Measurements from ENCODE around the gene PPFIA2.

Gene PPFIA2

DNA sequence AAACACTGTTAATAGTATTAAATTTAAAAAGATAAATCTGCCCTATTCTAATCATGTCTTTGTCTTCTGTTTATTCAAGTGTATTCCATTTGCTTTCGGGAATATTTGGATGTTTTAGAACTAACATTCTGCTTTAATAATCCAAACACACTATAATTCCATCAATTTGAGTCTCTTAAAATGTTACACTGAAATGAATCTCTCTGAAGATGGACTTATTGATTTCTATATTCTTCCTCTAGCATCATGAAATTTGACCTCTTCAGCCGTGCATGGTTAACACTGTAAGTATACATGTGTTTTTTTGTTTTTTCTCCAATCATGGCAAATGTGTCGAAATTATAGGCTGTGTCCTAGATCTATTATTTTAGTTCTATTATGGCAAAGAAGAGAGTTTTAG lies 342.1 kb downstream of the PPFIA2 start:
- DNase-seq = peak; percentile 92

DNA sequence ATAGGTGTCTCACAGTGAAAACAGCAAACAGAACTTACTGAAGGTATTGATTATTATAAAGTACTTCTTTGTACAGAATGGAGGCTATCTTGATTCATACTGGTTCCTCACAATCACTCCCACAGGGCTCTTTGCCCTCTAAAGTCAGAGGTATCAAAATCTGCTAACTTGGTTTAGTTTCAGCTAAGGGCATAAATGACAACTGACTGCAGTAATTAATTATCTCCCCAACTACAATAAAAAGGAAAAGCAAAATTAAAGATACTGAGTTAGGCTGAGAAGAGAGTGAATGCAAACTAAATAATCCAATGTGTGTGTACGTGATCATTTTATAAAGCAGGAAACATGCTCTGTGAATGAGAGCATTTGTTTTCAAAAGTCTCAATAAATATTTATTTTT lies 342.6 kb downstream of the PPFIA2 start:
- peak; percentile 74 for DNase-seq

DNA sequence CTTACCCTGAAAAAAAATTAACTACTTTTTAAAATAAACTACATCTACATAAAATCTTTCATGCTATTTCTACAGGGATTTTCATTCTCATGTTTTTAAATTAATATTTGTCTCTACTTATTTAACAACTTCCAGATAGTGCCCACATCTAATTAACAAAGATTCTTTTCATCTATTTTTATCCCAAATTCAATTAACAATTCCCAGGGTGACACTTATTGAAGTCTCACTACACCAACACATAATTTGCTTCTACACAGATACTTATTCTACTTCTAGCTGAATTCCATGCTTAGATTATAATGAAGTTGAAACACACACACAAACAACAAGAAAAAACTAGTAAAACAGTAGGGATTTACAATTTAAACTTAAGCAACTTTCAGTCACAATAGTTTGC lies 344.7 kb downstream of the PPFIA2 start:
- DNase-seq = no peak

DNA sequence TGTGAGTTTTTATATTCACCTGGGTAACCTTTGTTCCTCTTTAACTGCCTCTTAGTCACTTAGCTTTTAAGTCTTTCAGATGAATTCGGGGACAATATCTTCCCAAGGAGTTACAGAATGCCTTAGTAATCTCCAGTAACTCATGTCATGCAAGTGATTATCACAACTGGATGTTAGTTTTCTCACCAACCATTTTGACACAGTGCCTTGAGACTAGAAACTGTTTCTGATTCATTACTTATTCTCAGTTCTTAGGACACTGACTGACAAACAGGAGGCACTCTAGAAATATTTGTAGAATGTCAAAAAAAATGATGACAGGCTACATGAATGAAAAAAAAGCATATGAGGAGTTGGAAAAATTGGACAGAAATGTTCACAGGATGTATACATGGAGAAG lies 346.2 kb downstream of the PPFIA2 start:
- no peak for DNase-seq

DNA sequence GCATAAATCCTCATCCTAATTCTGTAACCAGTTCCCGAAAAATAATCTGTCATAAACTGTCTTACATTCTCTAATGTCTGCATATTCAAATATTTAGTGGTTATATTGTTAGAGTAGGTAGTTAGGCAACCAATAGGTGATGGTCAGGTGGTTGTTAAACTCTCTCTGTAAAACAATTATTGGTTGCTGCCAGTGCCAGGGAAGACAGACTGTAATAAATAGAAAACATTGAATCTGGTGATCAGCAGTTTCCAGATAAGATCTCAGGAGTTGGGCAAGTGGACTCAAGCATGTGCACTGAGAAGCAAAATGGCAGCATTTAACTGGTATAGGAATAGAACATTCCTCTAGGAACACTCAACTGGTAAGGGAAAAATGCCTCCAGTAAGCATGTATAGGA lies 355.8 kb downstream of the PPFIA2 start:
- no peak for DNase-seq

DNA sequence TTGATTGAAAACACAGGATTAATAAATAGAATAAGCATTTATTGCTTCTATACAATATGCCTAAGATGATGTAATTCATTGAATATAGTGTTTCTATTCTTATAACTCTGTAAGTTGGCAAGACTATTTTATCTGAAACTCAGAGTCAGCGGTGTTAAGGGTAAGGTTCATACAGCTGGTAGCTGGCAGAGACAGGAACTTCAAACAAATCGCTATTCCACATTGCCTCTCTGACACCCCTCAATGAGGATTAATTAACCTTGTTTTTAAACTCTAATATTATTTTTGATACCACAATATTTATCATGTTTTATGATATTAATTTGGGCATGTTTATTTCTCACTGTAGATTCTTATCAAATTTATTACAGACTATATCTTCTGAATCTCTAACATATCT lies 357.9 kb downstream of the PPFIA2 start:
- no peak for DNase-seq

DNA sequence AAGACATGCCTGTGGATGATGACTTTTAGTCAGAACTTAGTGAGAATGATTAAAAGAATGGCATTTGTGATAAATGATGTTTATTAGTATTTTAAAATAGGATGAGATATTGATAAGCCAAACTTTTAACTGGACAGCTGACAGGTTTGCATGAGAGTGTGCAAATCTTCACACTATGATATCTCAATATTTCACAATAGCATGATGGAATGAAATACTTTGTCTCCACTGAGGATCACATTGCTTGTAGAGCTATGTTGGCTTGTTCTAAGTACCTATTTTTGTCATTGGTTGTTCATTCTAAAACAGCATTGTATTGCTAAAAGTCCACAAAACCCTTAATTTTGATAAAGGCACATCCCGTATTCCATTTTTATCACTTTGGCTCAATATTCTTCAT lies 359.1 kb downstream of the PPFIA2 start:
- DNase-seq = no peak

DNA sequence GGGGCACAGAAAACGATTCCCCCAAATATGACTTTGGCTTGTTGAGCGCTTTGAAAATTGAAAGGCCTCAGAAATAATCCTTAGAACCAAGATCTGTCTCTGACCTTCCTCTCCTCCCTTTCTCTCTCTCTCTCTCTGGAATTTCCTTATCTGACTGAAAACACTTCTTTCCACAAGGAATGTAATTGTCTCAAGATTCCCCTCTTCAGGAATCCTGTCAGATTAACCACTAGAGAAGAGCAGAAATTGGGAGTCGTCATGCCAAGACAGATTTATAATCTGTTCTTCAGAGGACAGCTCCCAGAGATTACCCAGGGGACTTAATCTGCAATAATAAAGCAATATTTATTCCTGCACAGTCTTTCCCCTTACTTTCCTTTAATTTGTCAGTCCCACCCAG lies 363.7 kb downstream of the PPFIA2 start:
- no peak for DNase-seq

DNA sequence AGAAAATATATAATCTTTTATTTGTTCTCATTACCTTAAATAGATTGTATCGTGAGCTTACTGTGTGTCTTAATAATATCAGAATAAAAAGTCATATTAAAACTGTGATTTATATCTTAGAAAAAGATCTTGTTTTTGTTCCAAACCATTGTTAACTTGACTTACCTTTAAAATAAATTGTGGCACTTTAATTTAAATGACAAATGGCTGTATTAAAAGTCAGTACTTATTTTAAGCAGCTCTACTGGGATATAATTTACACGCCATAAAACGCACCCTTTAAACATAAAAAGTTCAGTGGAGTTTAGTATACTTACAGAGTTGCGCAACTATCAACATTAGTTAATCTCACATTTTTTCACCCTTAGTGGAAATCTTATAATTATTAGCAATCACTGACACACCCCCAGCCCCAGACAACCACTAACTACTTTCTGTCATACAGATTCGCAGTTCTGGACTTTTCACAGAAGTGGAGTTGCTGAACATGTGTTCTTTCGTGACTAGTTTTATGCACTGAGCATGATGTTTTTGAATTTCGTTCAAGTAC lies 369.5 kb downstream of the PPFIA2 start:
- no peak for DNase-seq

DNA sequence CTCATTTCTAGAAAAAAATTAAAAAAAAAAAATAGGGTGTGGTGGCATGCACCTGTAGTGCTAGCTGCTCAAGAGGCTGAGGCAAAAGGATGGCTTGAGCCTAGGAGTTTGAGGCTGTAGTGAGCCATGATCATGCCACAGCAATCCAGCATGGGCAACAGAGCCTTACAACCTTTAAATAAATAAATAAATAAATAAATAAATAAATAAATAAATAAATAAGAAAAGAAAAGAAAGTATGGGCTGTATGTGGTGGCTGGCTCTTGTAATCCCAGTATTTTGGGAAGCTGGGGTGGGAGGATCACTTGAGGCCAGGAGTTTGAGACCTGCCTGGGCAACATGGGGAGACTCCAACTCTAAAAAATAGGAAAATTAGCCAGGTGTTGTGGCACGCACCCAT lies 373.0 kb downstream of the PPFIA2 start:
- no peak for DNase-seq

DNA sequence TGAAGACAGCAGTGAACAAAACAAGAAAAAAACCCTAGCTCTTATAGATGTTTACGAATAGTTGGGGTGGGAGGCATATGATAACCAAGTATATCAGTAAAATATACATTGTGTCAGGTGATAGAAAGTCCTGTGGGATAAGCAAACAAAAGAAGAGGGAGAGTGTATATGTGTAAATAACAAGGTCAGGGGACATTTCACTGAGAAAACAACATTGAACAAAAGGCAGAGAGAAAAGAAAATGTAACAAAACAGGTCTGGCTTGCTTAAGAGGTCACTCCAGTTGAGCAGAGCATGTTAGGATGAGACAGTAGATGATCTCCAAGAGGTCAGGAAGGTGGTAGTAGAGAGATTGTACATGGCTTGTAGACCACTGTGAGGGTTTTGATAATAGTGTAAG lies 377.2 kb downstream of the PPFIA2 start:
- peak; percentile 98 for DNase-seq

DNA sequence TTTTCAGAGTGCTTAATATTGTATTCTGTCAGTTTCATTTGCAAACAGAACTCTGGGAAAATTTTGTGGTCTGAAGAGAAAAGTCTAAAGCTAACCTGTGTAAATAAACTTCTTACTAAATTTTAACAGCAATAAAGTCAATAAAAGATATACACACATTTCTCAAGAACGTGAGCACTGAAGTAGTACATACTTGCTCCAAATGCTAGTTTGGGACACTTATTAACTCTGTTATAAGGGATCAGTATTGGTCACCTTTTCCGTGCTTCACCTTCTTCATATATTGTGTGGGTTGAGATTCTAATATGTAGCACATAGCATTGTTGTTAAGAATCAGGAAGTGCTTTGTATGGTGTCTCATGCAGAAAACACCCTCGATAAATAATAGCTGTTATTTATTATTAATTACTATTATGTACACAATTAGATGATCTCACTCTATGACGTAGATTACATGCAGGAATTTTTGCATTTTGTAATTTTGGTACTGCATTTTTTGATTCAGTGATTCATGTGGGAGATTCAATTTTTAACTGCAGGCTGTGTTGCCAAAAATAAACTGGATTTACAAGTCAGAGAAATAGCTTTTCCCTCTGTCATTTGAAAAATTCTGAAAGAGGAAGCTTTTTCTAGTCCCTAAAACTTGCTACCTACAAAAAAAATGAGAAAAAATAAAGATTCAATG lies 380.4 kb downstream of the PPFIA2 start:
- no peak for DNase-seq

DNA sequence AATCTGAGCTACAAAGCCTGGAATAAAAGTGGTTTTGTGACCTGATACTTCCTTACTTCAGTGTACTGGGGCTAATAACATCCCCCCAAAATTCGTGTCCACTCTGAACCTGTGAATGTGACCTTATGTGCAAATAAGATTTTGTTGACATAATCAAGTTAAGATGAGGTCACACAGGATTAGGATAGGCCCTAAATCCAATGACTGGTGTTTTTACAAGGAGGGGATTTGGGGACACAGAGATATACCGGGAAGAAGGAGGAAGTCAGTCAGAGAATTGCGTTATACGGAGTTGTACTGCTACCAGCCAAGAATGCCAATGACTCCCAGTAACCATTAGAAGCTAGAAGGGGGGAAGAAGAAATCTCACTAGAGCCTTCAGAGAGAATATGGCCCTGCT lies 381.4 kb downstream of the PPFIA2 start:
- no peak for DNase-seq

DNA sequence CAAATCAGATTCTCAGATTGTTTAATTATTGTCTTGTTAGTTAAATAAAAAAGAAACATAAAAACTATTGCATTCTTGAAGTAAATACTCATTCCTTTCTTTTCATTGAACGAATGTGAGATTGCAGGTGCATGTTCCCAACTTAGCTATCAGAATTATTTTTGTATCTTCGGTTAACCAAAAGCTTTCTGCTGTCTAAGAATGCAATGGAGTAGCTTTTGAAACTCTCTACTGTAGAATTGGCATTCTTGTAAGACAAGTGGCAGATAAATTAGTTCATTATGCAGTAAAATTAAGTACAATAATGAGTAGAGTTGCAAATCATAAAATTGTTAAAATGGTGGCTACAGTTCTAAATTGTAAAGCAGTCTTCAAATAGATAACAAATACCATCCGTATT lies 383.2 kb downstream of the PPFIA2 start:
- DNase-seq = no peak

DNA sequence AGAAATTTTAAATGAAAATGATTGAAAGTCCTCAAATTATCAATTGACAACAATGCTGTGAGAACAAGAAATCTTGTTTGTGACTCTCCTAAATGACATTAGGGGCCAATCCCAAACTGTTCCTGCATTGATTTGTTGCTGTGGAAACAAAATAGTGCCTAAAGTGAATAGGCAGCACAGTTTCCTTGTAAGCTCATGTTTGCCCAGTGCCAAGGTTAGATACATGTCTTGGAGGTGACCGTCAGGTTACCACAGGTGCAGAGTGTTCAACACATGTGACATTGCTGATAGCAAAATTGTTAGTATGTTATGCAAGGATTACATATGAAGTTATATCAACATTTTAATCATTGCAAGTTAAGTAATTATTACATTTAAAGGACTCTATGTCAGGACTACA lies 388.7 kb downstream of the PPFIA2 start:
- no peak for DNase-seq

DNA sequence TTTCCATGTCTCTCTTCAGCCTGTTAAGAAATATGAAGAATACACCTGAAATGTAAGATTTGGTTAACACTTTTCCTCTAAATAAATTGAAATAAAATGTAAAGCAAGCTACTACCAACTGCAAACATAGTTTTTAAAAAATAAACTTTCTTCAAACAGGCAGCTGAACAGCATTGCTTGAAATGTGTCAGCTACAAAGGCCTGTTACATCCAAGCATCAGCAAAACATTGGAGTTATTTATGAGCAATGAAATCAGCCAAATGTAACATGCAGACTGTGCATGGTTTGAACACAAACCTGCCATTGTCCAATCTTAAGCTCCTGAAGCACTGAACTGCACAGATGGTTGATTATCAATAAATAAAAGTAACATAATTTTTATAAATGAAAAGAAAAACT lies 390.0 kb downstream of the PPFIA2 start:
- no peak for DNase-seq

DNA sequence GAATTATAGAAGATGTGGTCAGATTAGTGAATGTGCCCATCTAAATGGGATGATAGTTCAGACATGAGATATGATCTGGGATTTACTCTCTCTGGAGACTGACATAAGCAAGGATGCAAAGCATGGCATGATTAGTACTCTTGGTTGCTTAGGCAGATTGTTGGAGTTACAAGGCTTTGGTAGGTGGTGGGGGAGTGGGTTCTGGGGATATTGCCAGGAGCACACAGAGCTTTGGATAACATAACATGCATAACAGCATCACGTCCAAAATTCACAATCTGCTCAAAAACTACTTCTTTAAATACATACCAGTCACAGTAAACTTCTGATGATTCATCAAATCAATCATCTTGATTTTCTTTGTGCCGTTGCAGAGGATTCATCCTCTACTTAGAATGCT lies 393.9 kb downstream of the PPFIA2 start:
- DNase-seq = no peak

DNA sequence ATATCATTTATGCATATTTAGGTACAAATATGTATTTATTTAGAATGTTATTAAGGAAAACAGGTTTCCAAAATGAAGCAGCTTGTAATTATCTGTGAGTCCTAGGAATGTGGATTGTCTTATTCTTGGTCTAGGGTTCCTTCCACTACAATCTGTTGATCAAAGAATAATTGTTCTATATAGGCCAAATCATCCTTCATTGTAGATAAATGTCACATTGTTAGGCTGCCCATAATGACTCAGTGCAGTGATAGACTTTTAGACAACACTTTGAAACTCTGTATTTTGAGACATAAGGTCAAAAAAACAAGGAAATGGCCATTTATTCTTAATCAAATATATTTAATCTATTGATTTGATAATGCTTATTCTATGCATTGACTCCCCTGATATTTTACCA lies 398.2 kb downstream of the PPFIA2 start:
- DNase-seq = no peak

DNA sequence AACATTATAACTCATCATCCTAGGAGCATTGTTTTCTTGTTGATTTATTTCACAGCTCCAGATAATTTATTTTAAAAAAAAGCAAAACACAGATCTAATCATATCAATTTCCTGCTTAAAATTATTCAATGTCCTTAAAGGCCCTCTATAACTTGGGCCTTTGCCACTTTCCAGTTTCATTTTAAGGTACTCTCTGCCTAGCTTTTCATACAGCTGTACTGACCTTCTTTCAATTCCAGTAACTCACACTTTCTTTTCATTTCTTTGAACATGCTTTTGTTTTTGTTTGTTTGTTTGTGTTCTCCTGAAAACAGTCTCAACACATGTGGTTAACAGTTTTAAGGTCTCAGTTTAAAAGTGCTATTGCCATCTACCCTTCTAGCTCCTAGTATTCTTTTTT lies 399.4 kb downstream of the PPFIA2 start:
- no peak for DNase-seq

DNA sequence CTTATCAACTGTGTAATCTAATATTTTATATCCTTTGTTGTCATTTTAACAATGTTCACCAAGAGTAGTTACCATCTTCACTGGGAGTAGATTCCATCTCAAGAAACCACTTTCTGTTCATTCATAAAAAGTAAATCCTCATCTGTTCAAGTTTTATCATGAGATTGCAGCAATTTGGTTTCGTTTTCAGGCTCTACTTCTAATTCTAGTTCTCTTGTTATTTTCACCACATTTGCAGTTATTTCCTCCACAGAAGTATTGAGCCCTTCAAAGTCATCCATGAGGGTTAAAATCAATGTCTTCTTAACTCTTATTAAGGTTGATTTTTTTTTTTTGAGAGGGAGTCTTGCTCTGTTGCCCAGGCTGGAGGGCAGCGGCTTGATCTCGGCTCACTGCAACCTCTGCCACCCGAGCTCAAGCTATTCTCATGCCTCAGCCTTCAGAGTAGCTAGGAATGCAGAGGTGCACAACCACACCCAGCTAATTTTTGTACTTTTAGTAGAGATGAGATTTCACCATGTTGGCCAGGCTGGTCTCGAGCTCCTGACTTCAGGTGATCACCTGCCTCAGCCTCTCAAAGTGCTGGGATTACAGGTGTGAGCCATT lies 404.7 kb downstream of the PPFIA2 start:
- DNase-seq = no peak

DNA sequence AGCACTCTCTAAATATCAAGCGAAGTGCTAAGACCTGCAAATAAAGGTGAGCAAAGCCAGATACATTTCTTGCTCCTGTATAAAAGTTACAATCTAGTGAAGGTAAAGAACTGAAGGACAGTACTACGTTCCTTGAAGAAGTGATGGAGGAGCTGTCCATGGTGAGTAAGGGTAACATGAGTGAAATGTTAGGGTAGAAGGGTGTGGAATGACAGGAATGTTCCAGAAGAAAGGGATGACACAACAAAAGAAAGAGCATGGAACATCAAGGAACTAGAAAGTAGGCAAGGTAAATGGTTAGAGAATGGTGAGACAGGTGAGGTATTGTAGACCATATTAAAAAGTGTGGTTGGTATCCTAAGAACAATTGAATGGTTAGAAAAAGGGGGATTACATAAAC lies 408.8 kb downstream of the PPFIA2 start:
- DNase-seq = no peak

DNA sequence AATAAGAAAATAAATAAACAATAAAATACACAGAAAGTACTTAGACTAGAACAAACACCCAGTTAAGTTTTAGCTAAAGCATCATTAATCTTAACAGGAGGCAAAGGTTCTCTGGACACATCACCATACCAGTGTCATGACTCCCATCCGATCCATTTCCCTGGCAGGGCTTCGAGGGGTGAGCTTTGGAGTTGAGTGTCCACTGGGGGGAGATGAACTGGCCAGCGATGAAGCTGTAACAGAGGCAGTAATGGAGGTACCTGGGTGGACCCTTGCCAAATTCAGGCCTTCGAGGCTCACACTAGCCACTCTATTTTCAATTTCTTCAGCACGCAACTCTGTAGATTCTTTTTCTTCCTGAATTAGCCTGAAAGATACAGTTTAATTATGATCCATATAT lies 411.7 kb downstream of the PPFIA2 start:
- DNase-seq = no peak

DNA sequence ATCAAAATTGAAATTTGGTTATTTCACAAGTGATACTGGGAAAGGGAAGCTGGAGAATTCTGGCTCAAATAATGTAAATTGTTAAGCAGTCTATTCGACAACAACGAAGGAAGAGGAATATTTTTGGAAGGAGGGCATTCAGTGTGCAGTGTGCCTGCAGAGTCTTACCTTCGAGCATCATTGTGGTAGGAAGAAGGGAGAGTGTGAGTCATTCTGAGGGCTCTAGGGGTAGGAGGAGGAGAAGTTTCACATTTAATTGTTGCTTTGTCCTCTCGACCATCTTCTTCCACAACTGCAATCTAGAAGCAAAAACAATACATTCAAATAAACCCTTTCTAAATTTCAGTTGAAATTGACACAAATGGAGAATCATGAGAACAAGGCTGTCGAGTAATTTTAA lies 418.2 kb downstream of the PPFIA2 start:
- DNase-seq = no peak

DNA sequence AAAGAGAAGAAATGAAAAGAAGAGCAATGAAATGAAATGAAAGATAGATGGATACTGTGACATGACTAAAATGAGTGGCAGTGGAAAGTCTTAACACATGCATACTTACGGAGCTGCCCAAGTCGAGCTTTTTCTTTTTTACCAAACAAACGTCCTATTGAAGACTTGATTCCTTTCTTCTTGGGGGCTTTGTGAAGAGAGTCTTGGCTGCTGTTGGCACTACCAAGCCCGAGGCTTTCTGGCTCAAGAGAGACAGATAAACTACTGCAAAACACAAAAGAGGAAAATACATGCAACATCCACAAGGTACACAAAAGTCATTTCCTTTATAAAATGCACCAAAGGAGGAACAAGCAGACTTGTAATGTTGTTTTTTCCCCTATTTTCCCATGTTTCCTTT lies 420.1 kb downstream of the PPFIA2 start:
- no peak for DNase-seq

DNA sequence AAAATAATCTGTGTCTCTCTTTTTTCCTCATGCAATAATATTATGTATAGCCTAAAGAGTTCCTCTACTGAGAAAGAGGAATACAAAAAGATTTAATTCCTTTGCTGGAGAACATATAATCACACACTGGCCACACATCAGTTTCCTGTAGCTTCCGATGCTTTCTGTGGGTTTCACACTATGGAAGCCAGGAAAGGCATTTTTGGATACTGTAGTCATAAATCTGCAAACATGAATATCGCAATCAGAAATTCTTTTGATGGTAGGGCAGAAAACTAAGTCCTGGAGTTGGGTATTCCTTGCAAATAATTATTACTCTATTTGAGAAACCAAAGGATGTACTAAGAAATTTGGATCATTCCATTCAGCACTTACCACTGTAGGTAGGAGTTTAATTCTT lies 421.3 kb downstream of the PPFIA2 start:
- no peak for DNase-seq
